Measurements from ENCODE around the gene TYRP1.

The TYRP1 gene

GRCh38 chr9:12732971-12733370 is 39.8 kb downstream of the TYRP1 start:
- Histone ChIP-seq H3K9ac (ENCODE audit: low read length) (no peak overlapping the region), H3K79me2 (ENCODE audit: insufficient read depth, low read length) (no peaks in the 10 kb centered on the region), H3K27me3 (ENCODE audit: low read length) (no peaks in the 10 kb centered on the region), H3K36me3 (ENCODE audit: low read length) (no peaks in the 10 kb centered on the region), H3K9me3 (ENCODE audit: insufficient read depth, low read length) (no peaks in the 10 kb centered on the region), H3K4me2 (ENCODE audit: low read depth, low read length, poor library complexity, severe bottlenecking) (no peak overlapping the region), H4K20me1 (ENCODE audit: low read depth, low read length) (no peaks in the 10 kb centered on the region), H3F3A (ENCODE audit: insufficient read depth) (no peaks in the 10 kb centered on the region), H3K4me3 (ENCODE audit: insufficient read depth, low read length, poor library complexity, severe bottlenecking) (no peak overlapping the region), H2AFZ (ENCODE audit: low read depth, low read length, severe bottlenecking) (no peak overlapping the region), H3K27ac (ENCODE audit: low read depth, low read length) (no peak overlapping the region), H3K9me2 (replicated peaks; ENCODE audit: insufficient read depth, low read length) (no peaks in the 10 kb centered on the region)
- TF ChIP-seq EZH2phosphoT487 (conservative IDR thresholded peaks at IDR 0.05; ENCODE audit: low read length) (no peak), CTCF (IDR thresholded peaks at IDR 0.05; ENCODE audit: insufficient read depth, low read length, poor library complexity, severe bottlenecking) (no peak)

GRCh38 chr9:12735665-12736064 is 42.5 kb downstream of the TYRP1 start:
- TF ChIP-seq CTCF (IDR thresholded peaks at IDR 0.05; ENCODE audit: insufficient read depth, low read length, poor library complexity, severe bottlenecking), result no peak
- Histone ChIP-seq H3K36me3 (ENCODE audit: low read length) (no peaks in the 10 kb centered on the region), H3K79me2 (ENCODE audit: insufficient read depth, low read length) (no peaks in the 10 kb centered on the region), H2AFZ (ENCODE audit: low read depth, low read length, severe bottlenecking) (no peak overlapping the region), H4K20me1 (ENCODE audit: low read depth, low read length) (no peaks in the 10 kb centered on the region), H3K9me2 (replicated peaks; ENCODE audit: insufficient read depth, low read length) (no peaks in the 10 kb centered on the region), H3F3A (ENCODE audit: insufficient read depth) (no peaks in the 10 kb centered on the region), H3K27me3 (ENCODE audit: low read length) (no peaks in the 10 kb centered on the region), H3K4me2 (ENCODE audit: low read depth, low read length, poor library complexity, severe bottlenecking) (no peak overlapping the region), H3K27ac (ENCODE audit: low read depth, low read length) (no peak overlapping the region), H3K9me3 (ENCODE audit: insufficient read depth, low read length) (no peaks in the 10 kb centered on the region), H3K9ac (ENCODE audit: low read length) (no peak overlapping the region), H3K4me3 (ENCODE audit: insufficient read depth, low read length, poor library complexity, severe bottlenecking) (no peak overlapping the region)

- Histone ChIP-seq H2AFZ (ENCODE audit: low read depth, low read length, severe bottlenecking) (no peak overlapping the region), H3K36me3 (ENCODE audit: low read length) (no peaks in the 10 kb centered on the region), H3F3A (ENCODE audit: insufficient read depth) (no peaks in the 10 kb centered on the region), H3K27me3 (ENCODE audit: low read length) (no peaks in the 10 kb centered on the region), H3K4me3 (ENCODE audit: insufficient read depth, low read length, poor library complexity, severe bottlenecking) (no peak overlapping the region), H3K79me2 (ENCODE audit: insufficient read depth, low read length) (no peaks in the 10 kb centered on the region), H3K9me3 (ENCODE audit: insufficient read depth, low read length) (no peaks in the 10 kb centered on the region), H3K9ac (ENCODE audit: low read length) (no peak overlapping the region), H3K9me2 (replicated peaks; ENCODE audit: insufficient read depth, low read length) (no peaks in the 10 kb centered on the region), H4K20me1 (ENCODE audit: low read depth, low read length) (no peaks in the 10 kb centered on the region), H3K4me2 (ENCODE audit: low read depth, low read length, poor library complexity, severe bottlenecking) (no peak overlapping the region), H3K27ac (ENCODE audit: low read depth, low read length) (no peak overlapping the region)
- TF ChIP-seq CTCF (IDR thresholded peaks at IDR 0.05; ENCODE audit: insufficient read depth, low read length, poor library complexity, severe bottlenecking), result no peak
- no peak for TF ChIP-seq EZH2phosphoT487 (conservative IDR thresholded peaks at IDR 0.05; ENCODE audit: low read length)
These were observed 44.7 kb downstream of the TYRP1 start for GRCh38 chr9:12737871-12738270.

Data from SU-DHL-6 (cell line).